HuH-7.5 (cell line): Measurements from ENCODE around the gene PIF1.
A peak's percentile ranks its signal among the peaks of the same experiment; 100 is the strongest.

ENCODE experiments used
- DNase-seq: peaks from one replicate; pipeline ENCODE4 v3.0.0; 2011; ENCODE audit warnings: low spot score

Gene PIF1, protein sequence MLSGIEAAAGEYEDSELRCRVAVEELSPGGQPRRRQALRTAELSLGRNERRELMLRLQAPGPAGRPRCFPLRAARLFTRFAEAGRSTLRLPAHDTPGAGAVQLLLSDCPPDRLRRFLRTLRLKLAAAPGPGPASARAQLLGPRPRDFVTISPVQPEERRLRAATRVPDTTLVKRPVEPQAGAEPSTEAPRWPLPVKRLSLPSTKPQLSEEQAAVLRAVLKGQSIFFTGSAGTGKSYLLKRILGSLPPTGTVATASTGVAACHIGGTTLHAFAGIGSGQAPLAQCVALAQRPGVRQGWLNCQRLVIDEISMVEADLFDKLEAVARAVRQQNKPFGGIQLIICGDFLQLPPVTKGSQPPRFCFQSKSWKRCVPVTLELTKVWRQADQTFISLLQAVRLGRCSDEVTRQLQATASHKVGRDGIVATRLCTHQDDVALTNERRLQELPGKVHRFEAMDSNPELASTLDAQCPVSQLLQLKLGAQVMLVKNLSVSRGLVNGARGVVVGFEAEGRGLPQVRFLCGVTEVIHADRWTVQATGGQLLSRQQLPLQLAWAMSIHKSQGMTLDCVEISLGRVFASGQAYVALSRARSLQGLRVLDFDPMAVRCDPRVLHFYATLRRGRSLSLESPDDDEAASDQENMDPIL

GRCh38 chr15:64825431-64826294 lies at the start of gene PIF1:
Gene PIF1 (minus strand): TSS chr15:64825647. CDS start chr15:64824335, 1,312 bp downstream.
- peak; percentile 92 for DNase-seq

- DNase-seq = no peak
Measured at GRCh38 chr15:64870353-64870752, 44.9 kb upstream of the PIF1 start.

GRCh38 chr15:64869501-64869900 lies 44.1 kb upstream of the PIF1 start:
- DNase-seq = no peak

GRCh38 chr15:64865998-64866520 lies 40.6 kb upstream of the PIF1 start:
- no peak for DNase-seq

DNA sequence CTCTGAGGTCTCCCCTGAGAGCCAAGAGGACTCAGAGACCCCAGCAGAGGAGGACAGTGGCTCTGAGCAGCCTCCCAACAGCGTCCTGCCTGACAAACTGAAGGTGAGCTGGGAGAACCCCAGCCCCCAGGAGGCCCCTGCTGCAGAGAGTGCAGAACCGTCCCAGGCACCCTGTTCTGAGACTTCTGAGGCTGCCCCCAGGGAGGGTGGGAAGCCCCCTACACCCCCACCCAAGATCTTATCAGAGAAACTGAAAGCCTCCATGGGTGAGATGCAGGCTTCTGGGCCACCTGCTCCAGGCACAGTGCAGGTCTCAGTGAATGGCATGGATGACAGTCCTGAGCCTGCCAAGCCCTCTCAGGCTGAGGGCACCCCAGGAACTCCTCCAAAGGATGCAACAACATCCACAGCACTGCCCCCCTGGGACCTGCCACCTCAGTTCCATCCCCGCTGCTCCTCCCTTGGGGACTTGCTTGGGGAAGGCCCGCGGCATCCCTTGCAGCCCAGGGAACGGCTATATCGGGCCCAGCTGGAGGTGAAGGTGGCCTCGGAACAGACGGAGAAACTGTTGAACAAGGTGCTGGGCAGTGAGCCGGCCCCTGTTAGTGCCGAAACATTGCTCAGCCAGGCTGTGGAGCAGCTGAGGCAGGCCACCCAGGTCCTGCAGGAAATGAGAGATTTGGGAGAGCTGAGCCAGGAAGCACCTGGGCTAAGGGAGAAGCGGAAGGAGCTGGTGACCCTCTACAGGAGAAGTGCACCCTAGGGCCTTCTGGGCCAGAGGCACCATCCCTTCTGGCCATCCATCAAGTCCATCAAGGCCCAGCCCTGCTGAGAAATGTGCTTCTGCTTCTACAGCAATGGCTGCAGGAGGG lies 39.9 kb upstream of the PIF1 start:
- no peak for DNase-seq

- DNase-seq = no peak
Measured at GRCh38 chr15:64864068-64864467, 38.6 kb upstream of the PIF1 start.

DNA sequence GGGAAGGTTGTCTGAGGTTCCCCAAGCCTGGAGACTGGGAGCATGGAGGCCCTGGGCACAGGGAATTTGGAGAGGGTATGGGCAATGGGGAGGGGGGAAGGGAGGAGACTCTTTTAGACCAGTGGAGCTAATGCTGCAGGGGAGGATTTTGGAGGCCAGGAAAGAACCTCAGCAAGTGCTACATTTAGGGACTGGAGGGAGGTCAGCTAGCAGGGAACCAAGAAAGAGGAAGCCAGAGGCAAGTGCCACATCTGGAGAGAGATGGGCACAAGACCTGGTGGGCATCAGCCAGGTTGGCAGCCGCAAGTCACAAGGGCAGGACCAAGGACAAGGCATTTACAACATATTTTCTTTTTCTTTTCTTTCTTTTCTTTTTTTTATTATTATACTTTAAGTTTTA lies 37.0 kb upstream of the PIF1 start:
- no peak for DNase-seq

DNA sequence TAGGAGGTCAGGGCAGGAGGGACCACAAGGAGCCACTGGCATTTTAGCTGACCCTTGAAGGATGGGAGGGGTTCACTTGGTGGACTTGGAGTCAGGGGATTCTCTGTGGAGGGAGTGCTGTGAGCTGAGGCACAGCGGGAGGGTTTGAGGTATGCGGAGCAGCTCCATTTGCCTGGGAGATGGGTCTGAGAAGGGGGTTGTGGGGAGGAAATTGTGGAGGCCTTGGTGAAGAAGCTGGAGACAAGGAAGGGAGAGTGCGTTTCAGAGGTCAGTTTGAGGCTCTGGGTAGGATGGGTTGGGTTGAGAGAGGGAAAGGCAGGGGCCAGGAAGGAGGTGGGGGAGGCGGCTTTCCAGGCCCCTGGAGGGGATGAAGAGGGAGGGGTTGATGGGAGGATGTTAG lies 36.5 kb upstream of the PIF1 start:
- DNase-seq = no peak

DNA sequence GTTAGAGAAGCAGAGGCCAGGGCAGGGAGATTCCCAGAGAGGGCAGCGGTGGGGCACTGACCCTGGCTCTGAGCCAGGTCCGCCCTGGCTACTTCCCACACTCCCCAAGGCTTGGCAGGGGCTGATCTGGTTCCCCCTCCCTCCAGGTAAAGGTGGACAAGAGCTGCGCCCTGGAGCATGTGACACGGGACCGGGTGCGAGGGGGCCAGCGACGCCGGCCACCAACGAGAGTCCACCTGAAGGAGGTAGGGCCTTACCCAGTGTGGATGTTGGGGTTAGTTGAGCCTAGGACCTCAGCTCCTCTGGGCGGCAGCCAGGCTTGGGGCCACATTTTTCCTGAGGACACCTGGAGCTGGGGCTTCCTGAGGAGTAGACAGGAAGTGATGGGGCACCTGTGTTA lies 35.9 kb upstream of the PIF1 start:
- DNase-seq = no peak

DNA sequence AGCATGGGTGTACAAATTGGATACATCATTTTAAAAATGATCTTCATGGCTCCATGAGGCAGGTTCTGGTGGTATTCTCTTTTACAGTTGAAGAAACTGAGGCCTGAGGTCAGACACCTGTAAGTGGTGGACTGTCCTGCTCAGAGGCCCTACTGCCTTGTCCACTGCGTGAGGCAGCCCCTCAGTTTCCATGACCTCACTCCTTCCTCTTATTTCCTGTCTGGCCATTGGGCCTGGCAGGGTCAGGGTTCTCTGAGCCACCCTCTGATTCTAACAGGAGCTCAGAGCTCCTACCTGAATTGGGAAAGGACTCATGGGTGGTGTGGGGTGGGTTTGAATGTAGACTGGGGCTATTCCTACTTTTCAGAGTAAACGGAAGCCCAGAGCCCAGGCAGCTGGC lies 33.8 kb upstream of the PIF1 start:
- DNase-seq = no peak

DNA sequence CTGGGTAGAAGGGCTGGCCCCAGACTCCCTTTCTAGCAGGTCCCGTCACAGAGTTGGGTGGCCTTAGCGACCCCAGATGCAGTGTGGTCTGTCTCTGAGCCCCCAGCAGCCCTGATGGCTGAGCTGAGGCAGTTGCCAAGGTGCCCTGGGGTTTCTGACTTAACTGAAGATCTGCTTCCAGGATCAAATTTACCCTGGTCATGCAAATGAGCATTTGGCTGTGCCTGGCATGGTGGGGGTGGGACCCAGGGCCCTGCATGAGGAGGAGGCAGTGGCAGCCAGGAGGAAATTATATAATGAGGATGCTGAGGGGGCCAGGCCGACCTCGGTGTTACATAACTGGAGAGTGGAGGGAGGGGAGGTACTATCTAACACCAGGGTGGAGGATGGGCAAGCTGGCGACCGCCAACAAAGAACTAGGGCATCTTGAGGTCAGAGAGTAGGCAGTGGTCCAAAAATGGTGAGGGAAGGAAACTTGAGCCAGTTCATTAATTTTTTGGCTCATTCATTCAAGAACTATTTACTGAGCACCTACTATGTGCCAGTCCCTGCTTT lies 32.7 kb upstream of the PIF1 start:
- DNase-seq = no peak

- no peak for DNase-seq
Measured at GRCh38 chr15:64857421-64857820, 32.0 kb upstream of the PIF1 start.

- DNase-seq = no peak
Measured at GRCh38 chr15:64856429-64857145, 31.1 kb upstream of the PIF1 start.

DNA sequence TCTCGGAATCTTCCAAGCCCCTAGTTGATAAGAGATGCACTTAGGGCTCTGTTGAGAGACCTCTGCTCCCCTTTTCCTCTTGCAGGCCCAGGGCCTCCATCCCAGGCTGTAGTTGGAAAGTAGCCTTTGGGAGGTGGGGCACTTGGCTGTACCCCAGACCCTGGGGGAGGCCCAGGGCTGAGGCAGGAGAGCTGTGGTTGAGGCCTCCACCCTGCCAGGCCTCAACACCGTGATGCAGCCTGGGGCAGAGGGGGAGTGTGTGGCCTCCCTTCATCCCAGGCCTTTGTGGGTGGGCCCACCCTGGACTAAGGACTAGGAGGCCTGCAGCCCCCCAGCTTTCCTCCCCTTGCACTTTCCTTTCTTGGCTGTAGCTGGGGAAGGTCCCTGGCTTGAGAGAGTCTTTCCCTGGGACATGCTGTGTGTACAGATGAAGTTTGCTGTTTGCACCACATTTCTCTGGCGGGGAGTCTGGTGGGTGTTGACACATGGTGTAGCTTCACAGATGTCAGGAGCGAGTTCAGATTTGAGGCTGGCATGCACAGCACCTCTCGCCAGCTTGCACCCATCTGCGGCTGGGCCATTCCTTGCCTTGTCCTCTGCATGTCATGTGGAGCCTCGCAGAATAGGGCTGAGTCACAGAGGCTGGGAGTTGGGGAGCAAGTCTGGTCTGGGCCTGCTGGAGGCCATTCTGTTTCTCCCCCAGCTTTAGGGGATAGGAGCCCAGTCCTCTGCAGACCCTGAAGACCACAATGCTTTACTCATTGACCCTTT lies 29.9 kb upstream of the PIF1 start:
- DNase-seq = no peak

DNA sequence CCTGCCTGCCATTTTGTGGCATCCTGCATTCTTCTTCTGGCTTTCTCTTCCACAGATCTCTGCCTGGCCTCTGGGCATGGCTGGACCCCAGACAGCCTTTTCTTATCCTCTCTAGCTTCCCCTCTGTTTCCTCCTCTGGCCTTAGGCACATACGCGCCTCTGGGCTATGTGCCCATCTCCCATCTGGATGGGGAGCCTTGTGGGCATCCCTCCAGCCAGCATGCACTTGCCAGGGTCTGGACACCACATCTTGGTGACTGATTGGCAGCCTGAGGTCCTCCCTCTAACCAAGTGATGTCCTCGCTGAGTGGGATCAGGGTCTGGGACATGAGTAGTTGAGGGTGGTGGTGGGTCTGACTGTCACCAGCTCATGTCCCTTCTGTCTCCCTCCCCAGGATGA lies 29.1 kb upstream of the PIF1 start:
- no peak for DNase-seq

DNA sequence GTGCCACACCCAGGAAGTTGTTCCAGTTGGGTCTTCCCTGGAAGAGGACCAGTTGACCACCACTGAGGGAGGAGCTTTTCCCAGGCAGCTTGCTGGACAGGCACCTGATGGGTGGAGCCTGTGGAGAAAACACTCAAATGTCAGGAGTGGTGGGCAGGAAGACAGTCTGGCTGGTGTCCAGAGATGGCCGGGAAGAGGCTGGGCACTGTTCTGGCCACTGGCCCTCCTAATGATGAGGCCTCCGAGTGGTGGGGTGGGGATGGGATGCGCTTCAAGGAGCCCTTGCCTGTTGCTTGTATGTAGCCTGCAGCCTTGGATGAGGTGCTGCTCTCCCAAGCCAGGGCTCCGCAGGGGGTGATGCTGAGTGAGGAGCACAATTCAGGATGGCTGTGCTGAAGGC lies 28.6 kb upstream of the PIF1 start:
- DNase-seq = no peak

GRCh38 chr15:64851503-64851840 lies 26.0 kb upstream of the PIF1 start:
- DNase-seq = no peak

GRCh38 chr15:64850778-64851502 lies 25.5 kb upstream of the PIF1 start:
- DNase-seq = no peak
